ENCODE measurements around the gene RHOBTB3.

Gene RHOBTB3

GRCh38 chr5:95823218-95823737, 92.1 kb downstream of the RHOBTB3 start:
- in situ Hi-C loops (cut with HindIII; ENCODE audit: low sequenced_read_pairs) = no loop called here
- TF ChIP-seq CTCF (IDR thresholded peaks at IDR 0.05; ENCODE audit: low read depth, low read length) = no peak
- peak overlapping the region; percentile 6 for H3K4me3 ChIP-seq (ENCODE audit: low read depth, low read length)
- no peak for DNase-seq (ENCODE audit: low read depth, low spot score)

- peak; percentile 95 for DNase-seq (ENCODE audit: low read depth, low spot score)
- TF ChIP-seq CTCF (IDR thresholded peaks at IDR 0.05; ENCODE audit: low read depth, low read length) = no peak
- H3K4me3 ChIP-seq (ENCODE audit: low read depth, low read length) = peak overlapping the region; percentile 6
- in situ Hi-C loops (cut with HindIII; ENCODE audit: low sequenced_read_pairs) = no loop called here
Measured at GRCh38 chr5:95823738-95824609, 92.8 kb downstream of the RHOBTB3 start.

- in situ Hi-C loops (cut with HindIII; ENCODE audit: low sequenced_read_pairs) = loop anchor here (25.0 kb wide), 1 partner anchor 162 kb away; no protein-coding TSS in a partner anchor
- no peak for TF ChIP-seq CTCF (IDR thresholded peaks at IDR 0.05; ENCODE audit: low read depth, low read length)
- no peak overlapping the region for H3K4me3 ChIP-seq (ENCODE audit: low read depth, low read length)
- no peak for DNase-seq (ENCODE audit: low read depth, low spot score)
Measured at GRCh38 chr5:95824747-95825146, 93.6 kb downstream of the RHOBTB3 start.

GRCh38 chr5:95825495-95825894, 94.4 kb downstream of the RHOBTB3 start:
- TF ChIP-seq CTCF (IDR thresholded peaks at IDR 0.05; ENCODE audit: low read depth, low read length) = no peak
- DNase-seq (ENCODE audit: low read depth, low spot score) = no peak
- no peak overlapping the region for H3K4me3 ChIP-seq (ENCODE audit: low read depth, low read length)
- in situ Hi-C loops (cut with HindIII; ENCODE audit: low sequenced_read_pairs) = loop anchor here (25.0 kb wide), 1 partner anchor 163 kb away; no protein-coding TSS in a partner anchor

- no peak for DNase-seq (ENCODE audit: low read depth, low spot score)
- TF ChIP-seq CTCF (IDR thresholded peaks at IDR 0.05; ENCODE audit: low read depth, low read length) = no peak
- in situ Hi-C loops (cut with HindIII; ENCODE audit: low sequenced_read_pairs) = loop anchor here (25.0 kb wide), 1 partner anchor 165 kb away; no protein-coding TSS in a partner anchor
- H3K4me3 ChIP-seq (ENCODE audit: low read depth, low read length) = no peak overlapping the region
Measured at GRCh38 chr5:95826949-95827891, 96.1 kb downstream of the RHOBTB3 start.

GRCh38 chr5:95827892-95828246, 96.7 kb downstream of the RHOBTB3 start:
- no peak for TF ChIP-seq CTCF (IDR thresholded peaks at IDR 0.05; ENCODE audit: low read depth, low read length)
- in situ Hi-C loops (cut with HindIII; ENCODE audit: low sequenced_read_pairs) = loop anchor here (25.0 kb wide), 1 partner anchor 166 kb away; no protein-coding TSS in a partner anchor
- DNase-seq (ENCODE audit: low read depth, low spot score) = no peak
- no peak overlapping the region for H3K4me3 ChIP-seq (ENCODE audit: low read depth, low read length)

Data from astrocyte of the spinal cord (primary cell).